HepG2 (cell line): Measurements from ENCODE around the gene TXLNA. TPM values are rescaled to one million over a fixed set of nuclear protein-coding genes. Genes with fewer than 3 reads are reported as not detected.

Experiments used
- HDAC2 ChIP-seq: sonication (generic); formaldehyde crosslinking; IDR thresholded peaks from 2 replicates; pipeline ENCODE4 v1.4.0; 2020; ENCODE audit warnings: missing genetic modification reagents
- HOXA7 ChIP-seq: sonication (generic); formaldehyde crosslinking; IDR thresholded peaks from 2 replicates; pipeline ENCODE4 v1.8.1; 2022; ENCODE audit warnings: mild to moderate bottlenecking, missing genetic modification reagents, moderate library complexity
- KDM6A ChIP-seq: IDR thresholded peaks from 2 replicates; pipeline ENCODE4 v1.6.1; 2016; ENCODE audit warnings: low read depth
- NR2F2 ChIP-seq: IDR thresholded peaks from 2 replicates; pipeline ENCODE4 v1.6.1; 2012; ENCODE audit warnings: low read depth, inconsistent platforms, borderline replicate concordance
- NRL ChIP-seq: sonication (generic); formaldehyde crosslinking; IDR thresholded peaks from 2 replicates; pipeline ENCODE4 v1.5.0; 2020; ENCODE audit warnings: missing genetic modification reagents, mild to moderate bottlenecking, moderate library complexity, borderline replicate concordance
- SAP130 ChIP-seq: IDR thresholded peaks from 2 replicates; pipeline ENCODE4 v1.6.1; 2016; ENCODE audit warnings: low read depth
- SMARCC2 ChIP-seq: fragments of 450-650 bp; IDR thresholded peaks from 2 replicates; pipeline ENCODE4 v1.6.1; 2017; ENCODE audit warnings: antibody characterized with exemption, mild to moderate bottlenecking
- YEATS4 ChIP-seq: sonication (generic); formaldehyde crosslinking; IDR thresholded peaks from 2 replicates; pipeline ENCODE4 v1.4.0; 2020; ENCODE audit warnings: missing genetic modification reagents, borderline replicate concordance
- ZNF430 ChIP-seq: sonication (generic); formaldehyde crosslinking; IDR thresholded peaks from 2 replicates; pipeline ENCODE4 v1.9.0; 2021; ENCODE audit warnings: mild to moderate bottlenecking, missing genetic modification reagents
- ZNF530 ChIP-seq: sonication (generic); formaldehyde crosslinking; IDR thresholded peaks from 2 replicates; pipeline ENCODE4 v1.5.0; 2020; ENCODE audit warnings: low read depth, mild to moderate bottlenecking, missing genetic modification reagents
- ZNF713 ChIP-seq: sonication (generic); formaldehyde crosslinking; IDR thresholded peaks from 2 replicates; pipeline ENCODE4 v1.4.0; 2020; ENCODE audit warnings: mild to moderate bottlenecking, missing genetic modification reagents
- polyA plus RNA-seq, 8 experiments: library from polyadenylated mRNA; depleted of rRNA in 3 of 8; stranded (reverse) in 7 of 8; unstranded in 1 of 8; fragments of >200 nt; fragmentation: Illumina TruSeq in 4 of 8; extraction: Trizol in 4 of 8; gene quantifications; 2 replicates each; pipeline versions ENCODE4 v1.2.1 to v1.2.3, GENCODE V29; 2011 to 2016; ENCODE audit warnings: low read depth in 4 of 8, missing spikeins in 1 of 8, mixed read lengths in 1 of 8; ENCODE audit not compliant: insufficient read depth in 1 of 8
- total RNA-seq, 5 experiments: library from RNA; depleted of rRNA; stranded (reverse); fragments of >200 nt; fragmentation: Illumina TruSeq; extraction: Trizol; gene quantifications; 2 replicates each; pipeline ENCODE4 v1.2.3, GENCODE V29; 2016; ENCODE audit warnings: low read depth in 1 of 5
- TF ChIP-seq, protein P1 (sequence below): sonication (generic); formaldehyde crosslinking; IDR thresholded peaks from 2 replicates; pipeline ENCODE4 v1.8.0; 2022; ENCODE audit warnings: missing genetic modification reagents, mild to moderate bottlenecking, inconsistent platforms, borderline replicate concordance
- TF ChIP-seq, protein P2 (sequence below): sonication (generic); formaldehyde crosslinking; IDR thresholded peaks from 2 replicates; pipeline ENCODE4 v1.5.0; 2020; ENCODE audit warnings: mild to moderate bottlenecking, missing genetic modification reagents
- TF ChIP-seq, protein P3 (sequence below): IDR thresholded peaks from 2 replicates; pipeline ENCODE4 v1.6.1; 2016; ENCODE audit warnings: mild to moderate bottlenecking
- TF ChIP-seq, protein P4 (sequence below): sonication (generic); formaldehyde crosslinking; IDR thresholded peaks from 2 replicates; pipeline ENCODE4 v1.4.0; 2020; ENCODE audit warnings: missing genetic modification reagents
- TF ChIP-seq, protein P5 (sequence below): sonication (generic); formaldehyde crosslinking; IDR thresholded peaks from 2 replicates; pipeline ENCODE4 v1.5.0; 2020; ENCODE audit warnings: mild to moderate bottlenecking, missing genetic modification reagents, moderate library complexity
- TF ChIP-seq, protein P6 (sequence below): sonication (generic); IDR thresholded peaks from 2 replicates; pipeline ENCODE4 v1.6.1; 2016; ENCODE audit warnings: low read depth, borderline replicate concordance
- TF ChIP-seq, protein P7 (sequence below): sonication (generic); formaldehyde crosslinking; IDR thresholded peaks from 2 replicates; pipeline ENCODE4 v1.4.0; 2020; ENCODE audit warnings: mild to moderate bottlenecking, low read depth, missing genetic modification reagents

TXLNA gene
- total and polyA plus RNA-seq, 2 of the 13 experiments (the other 11 are each of a cell fraction or from before 2014, with no cell fraction given) = 29.6 to 67.8 TPM

DNA sequence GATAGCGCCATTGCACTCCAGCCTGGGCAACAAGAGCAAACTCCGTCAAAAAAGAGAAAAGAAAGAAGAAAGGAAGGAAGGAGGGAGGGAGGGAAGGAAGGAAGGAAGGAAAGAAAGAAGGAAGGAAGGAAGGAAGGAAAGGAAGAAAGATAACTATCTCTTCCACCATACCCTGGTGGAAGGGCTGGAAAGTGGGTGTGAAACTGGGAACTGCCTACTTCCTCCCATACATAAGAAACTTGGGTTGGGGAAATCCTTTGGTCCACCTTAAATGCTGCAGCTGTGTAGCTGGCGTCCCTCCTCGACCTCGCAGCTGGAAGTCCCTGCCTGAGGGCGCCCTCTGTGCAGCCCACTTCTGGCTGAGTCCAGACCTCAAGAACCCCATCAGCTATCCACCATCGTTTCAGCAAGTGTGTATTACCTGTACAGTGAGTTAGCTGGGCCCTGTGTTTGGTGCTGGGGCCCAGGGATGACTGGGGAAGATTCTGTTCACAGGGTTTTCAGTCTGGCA, 62.9 kb downstream of the TXLNA start (continued):
- TF ChIP-seq ZNF530 = no peak
- no peak for TF ChIP-seq ZNF713 (CRISPR knock-in tag)
- TF ChIP-seq, protein P1, sequence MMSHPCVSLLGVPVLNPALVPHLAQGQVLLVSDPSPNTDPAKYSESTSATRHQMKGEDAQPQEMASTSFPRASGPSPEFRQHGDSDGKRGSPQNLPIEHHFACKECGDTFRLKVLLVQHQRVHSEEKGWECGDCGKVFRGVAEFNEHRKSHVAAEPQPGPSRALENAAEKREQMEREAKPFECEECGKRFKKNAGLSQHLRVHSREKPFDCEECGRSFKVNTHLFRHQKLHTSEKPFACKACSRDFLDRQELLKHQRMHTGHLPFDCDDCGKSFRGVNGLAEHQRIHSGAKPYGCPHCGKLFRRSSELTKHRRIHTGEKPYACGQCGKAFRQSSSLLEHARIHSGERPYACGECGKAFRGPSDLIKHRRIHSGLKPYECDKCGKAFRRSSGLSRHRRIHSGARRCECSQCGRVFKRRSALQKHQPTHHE (CRISPR knock-in tag) = no peak
- TF ChIP-seq, protein P2, sequence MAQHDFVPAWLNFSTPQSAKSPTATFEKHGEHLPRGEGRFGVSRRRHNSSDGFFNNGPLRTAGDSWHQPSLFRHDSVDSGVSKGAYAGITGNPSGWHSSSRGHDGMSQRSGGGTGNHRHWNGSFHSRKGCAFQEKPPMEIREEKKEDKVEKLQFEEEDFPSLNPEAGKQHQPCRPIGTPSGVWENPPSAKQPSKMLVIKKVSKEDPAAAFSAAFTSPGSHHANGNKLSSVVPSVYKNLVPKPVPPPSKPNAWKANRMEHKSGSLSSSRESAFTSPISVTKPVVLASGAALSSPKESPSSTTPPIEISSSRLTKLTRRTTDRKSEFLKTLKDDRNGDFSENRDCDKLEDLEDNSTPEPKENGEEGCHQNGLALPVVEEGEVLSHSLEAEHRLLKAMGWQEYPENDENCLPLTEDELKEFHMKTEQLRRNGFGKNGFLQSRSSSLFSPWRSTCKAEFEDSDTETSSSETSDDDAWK (CRISPR knock-in tag) = no peak
- TF ChIP-seq, protein P3, sequence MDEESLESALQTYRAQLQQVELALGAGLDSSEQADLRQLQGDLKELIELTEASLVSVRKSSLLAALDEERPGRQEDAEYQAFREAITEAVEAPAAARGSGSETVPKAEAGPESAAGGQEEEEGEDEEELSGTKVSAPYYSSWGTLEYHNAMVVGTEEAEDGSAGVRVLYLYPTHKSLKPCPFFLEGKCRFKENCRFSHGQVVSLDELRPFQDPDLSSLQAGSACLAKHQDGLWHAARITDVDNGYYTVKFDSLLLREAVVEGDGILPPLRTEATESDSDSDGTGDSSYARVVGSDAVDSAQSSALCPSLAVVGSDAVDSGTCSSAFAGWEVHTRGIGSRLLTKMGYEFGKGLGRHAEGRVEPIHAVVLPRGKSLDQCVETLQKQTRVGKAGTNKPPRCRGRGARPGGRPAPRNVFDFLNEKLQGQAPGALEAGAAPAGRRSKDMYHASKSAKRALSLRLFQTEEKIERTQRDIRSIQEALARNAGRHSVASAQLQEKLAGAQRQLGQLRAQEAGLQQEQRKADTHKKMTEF (CRISPR knock-in tag) = no peak
- TF ChIP-seq, protein P4, sequence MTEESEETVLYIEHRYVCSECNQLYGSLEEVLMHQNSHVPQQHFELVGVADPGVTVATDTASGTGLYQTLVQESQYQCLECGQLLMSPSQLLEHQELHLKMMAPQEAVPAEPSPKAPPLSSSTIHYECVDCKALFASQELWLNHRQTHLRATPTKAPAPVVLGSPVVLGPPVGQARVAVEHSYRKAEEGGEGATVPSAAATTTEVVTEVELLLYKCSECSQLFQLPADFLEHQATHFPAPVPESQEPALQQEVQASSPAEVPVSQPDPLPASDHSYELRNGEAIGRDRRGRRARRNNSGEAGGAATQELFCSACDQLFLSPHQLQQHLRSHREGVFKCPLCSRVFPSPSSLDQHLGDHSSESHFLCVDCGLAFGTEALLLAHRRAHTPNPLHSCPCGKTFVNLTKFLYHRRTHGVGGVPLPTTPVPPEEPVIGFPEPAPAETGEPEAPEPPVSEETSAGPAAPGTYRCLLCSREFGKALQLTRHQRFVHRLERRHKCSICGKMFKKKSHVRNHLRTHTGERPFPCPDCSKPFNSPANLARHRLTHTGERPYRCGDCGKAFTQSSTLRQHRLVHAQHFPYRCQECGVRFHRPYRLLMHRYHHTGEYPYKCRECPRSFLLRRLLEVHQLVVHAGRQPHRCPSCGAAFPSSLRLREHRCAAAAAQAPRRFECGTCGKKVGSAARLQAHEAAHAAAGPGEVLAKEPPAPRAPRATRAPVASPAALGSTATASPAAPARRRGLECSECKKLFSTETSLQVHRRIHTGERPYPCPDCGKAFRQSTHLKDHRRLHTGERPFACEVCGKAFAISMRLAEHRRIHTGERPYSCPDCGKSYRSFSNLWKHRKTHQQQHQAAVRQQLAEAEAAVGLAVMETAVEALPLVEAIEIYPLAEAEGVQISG (CRISPR knock-in tag) = 0 out of 2 replicates have a peak, but pooled peaks have one; percentile 32
- TF ChIP-seq ZNF430 (CRISPR knock-in tag) = no peak
- no peak for TF ChIP-seq YEATS4 (CRISPR knock-in tag)
- TF ChIP-seq NR2F2 = no peak
- TF ChIP-seq HOXA7 (CRISPR knock-in tag) = no peak
- no peak for TF ChIP-seq NRL (CRISPR knock-in tag)
- TF ChIP-seq, protein P5, sequence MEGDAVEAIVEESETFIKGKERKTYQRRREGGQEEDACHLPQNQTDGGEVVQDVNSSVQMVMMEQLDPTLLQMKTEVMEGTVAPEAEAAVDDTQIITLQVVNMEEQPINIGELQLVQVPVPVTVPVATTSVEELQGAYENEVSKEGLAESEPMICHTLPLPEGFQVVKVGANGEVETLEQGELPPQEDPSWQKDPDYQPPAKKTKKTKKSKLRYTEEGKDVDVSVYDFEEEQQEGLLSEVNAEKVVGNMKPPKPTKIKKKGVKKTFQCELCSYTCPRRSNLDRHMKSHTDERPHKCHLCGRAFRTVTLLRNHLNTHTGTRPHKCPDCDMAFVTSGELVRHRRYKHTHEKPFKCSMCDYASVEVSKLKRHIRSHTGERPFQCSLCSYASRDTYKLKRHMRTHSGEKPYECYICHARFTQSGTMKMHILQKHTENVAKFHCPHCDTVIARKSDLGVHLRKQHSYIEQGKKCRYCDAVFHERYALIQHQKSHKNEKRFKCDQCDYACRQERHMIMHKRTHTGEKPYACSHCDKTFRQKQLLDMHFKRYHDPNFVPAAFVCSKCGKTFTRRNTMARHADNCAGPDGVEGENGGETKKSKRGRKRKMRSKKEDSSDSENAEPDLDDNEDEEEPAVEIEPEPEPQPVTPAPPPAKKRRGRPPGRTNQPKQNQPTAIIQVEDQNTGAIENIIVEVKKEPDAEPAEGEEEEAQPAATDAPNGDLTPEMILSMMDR = peak; percentile 61
- no peak for TF ChIP-seq SMARCC2
- TF ChIP-seq SAP130 (CRISPR knock-in tag) = 0 out of 2 replicates have a peak, but pooled peaks have one; percentile 21
- TF ChIP-seq, protein P6, sequence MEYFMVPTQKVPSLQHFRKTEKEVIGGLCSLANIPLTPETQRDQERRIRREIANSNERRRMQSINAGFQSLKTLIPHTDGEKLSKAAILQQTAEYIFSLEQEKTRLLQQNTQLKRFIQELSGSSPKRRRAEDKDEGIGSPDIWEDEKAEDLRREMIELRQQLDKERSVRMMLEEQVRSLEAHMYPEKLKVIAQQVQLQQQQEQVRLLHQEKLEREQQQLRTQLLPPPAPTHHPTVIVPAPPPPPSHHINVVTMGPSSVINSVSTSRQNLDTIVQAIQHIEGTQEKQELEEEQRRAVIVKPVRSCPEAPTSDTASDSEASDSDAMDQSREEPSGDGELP = peak; percentile 83; the same call in 1 of the 2 replicates
- TF ChIP-seq HDAC2 (CRISPR knock-in tag) = no peak
- TF ChIP-seq KDM6A (CRISPR knock-in tag) = no peak
- TF ChIP-seq, protein P7, sequence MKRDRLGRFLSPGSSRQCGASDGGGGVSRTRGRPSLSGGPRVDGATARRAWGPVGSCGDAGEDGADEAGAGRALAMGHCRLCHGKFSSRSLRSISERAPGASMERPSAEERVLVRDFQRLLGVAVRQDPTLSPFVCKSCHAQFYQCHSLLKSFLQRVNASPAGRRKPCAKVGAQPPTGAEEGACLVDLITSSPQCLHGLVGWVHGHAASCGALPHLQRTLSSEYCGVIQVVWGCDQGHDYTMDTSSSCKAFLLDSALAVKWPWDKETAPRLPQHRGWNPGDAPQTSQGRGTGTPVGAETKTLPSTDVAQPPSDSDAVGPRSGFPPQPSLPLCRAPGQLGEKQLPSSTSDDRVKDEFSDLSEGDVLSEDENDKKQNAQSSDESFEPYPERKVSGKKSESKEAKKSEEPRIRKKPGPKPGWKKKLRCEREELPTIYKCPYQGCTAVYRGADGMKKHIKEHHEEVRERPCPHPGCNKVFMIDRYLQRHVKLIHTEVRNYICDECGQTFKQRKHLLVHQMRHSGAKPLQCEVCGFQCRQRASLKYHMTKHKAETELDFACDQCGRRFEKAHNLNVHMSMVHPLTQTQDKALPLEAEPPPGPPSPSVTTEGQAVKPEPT (CRISPR knock-in tag) = peak; percentile 100
